Lung (tissue), 12 donors: ENCODE data around the gene ADCY1. TPM values are rescaled to one million over a fixed set of nuclear protein-coding genes. Genes with fewer than 3 reads are reported as not detected.
A peak's percentile ranks its signal among the peaks of the same experiment; 100 is the strongest.

Source experiments
- ATAC-seq: fragments of 200-7000 bp; cut with Tn5 transposase; one replicate; pipeline ENCODE4 v1.9.1; 2020; ENCODE audit warnings: moderate number of reproducible peaks; ENCODE audit not compliant: insufficient read depth, low FRiP score
- DNase-seq, 3 donors: peaks; one replicate each; pipeline ENCODE4 v3.0.0-alpha.2; 2013 to 2017
- H3K27ac ChIP-seq, 2 donors: one replicate each; pipeline ENCODE4 v1.5.1; 2013; ENCODE audit warnings: mild to moderate bottlenecking in 2 of 2, moderate library complexity in 2 of 2, control low read depth in 1 of 2, inconsistent platforms in 1 of 2, low read depth in 1 of 2, low read length in 1 of 2
- H3K27me3 ChIP-seq, 3 donors: one replicate each; pipeline ENCODE4 v1.5.1; 2013; ENCODE audit warnings: low read length in 2 of 3; ENCODE audit not compliant: control insufficient read depth in 3 of 3, insufficient read depth in 3 of 3
- H3K36me3 ChIP-seq, 4 donors: one replicate each; pipeline ENCODE4 v1.5.1; 2013; ENCODE audit warnings: low read length in 4 of 4, mild to moderate bottlenecking in 1 of 4, moderate library complexity in 1 of 4; ENCODE audit not compliant: control insufficient read depth in 4 of 4, insufficient read depth in 4 of 4
- H3K4me1 ChIP-seq, 5 donors: one replicate each; pipeline ENCODE4 v1.5.1; 2013; ENCODE audit warnings: low read length in 5 of 5, mild to moderate bottlenecking in 2 of 5, moderate library complexity in 1 of 5; ENCODE audit not compliant: control insufficient read depth in 5 of 5, insufficient read depth in 5 of 5
- H3K4me3 ChIP-seq: one replicate; pipeline ENCODE4 v1.5.1; 2013; ENCODE audit warnings: mild to moderate bottlenecking, control low read depth, moderate library complexity
- H3K9ac ChIP-seq, 2 donors: one replicate each; pipeline ENCODE4 v1.5.1; 2013; ENCODE audit warnings: low read length in 2 of 2, control low read depth in 1 of 2; ENCODE audit not compliant: insufficient read depth in 1 of 2
- H3K9me3 ChIP-seq, 4 donors: one replicate each; pipeline ENCODE4 v1.5.1; 2013; ENCODE audit warnings: low read length in 3 of 4, mild to moderate bottlenecking in 1 of 4, moderate library complexity in 1 of 4; ENCODE audit not compliant: control insufficient read depth in 4 of 4, insufficient read depth in 3 of 4
- CTCF ChIP-seq: IDR thresholded peaks from 2 replicates; pipeline ENCODE4 v1.5.1; 2012; ENCODE audit warnings: mild to moderate bottlenecking; ENCODE audit errors: control extremely low read depth, extremely low read depth
- WGBS, 2 donors: extraction: QIAGEN DNeasy Blood & Tissue Kit; methylation state at CpG; one replicate each; pipeline ENCODE4 v1.1.7; 2013; 5-methylcytosine and 5-hydroxymethylcytosine counted together
- polyA plus RNA-seq, 2 donors: library from polyadenylated mRNA; stranded (reverse); fragments of 200-250 nt; gene quantifications; one replicate each; pipeline ENCODE4 v1.2.1, GENCODE V29; 2013
- total RNA-seq, 2 donors: library from RNA; depleted of rRNA in 1 of 2; stranded (reverse); fragments of >200 nt in 1 of 2; gene quantifications; one replicate each; pipeline ENCODE4 v1.2.1, GENCODE V29; 2014 to 2021
- donor health status: control.
- donor health status: control.
- donor health status: Bipolar disorder and iron deficiency.
- donor health status: healthy.
- donor health status: DM: yes; HTN: yes; CAD: no.

The ADCY1 gene
- total and polyA plus RNA-seq, 4 donors, result 0.14 to 1.8 (median 0.28) TPM

- DNase-seq (no peak), ATAC-seq (no peak)
- Histone ChIP-seq H3K9me3 (no peaks in the 10 kb centered on the region), H3K4me1 (no peaks in the 10 kb centered on the region), H3K36me3 (no peaks in the 10 kb centered on the region), H3K27me3 (no peaks in the 10 kb centered on the region), H3K4me3 (no peak overlapping the region), H3K27ac (no peak overlapping the region), H3K9ac (no peak overlapping the region)
- TF ChIP-seq CTCF, result no peak
- WGBS, 2 donors, result 98 to 100% methylated on average over 1 of the region's 1 CpG
Measured at GRCh38 chr7:45631569-45631968, 57.4 kb downstream of the ADCY1 start.

GRCh38 chr7:45636733-45637132 lies 62.6 kb downstream of the ADCY1 start:
- Histone ChIP-seq H3K27ac (no peak overlapping the region), H3K9ac (no peak overlapping the region), H3K36me3 (no peaks in the 10 kb centered on the region), H3K9me3 (no peaks in the 10 kb centered on the region), H3K4me1 (no peaks in the 10 kb centered on the region), H3K4me3 (no peak overlapping the region), H3K27me3 (no peaks in the 10 kb centered on the region)
- 92 to 97% methylated on average over 3 of the region's 3 CpGs for WGBS, 2 donors
- no peak for TF ChIP-seq CTCF
- DNase-seq, result no peak
- ATAC-seq, result no peak

GRCh38 chr7:45638916-45639315 lies 64.7 kb downstream of the ADCY1 start:
- Histone ChIP-seq H3K4me1 (no peaks in the 10 kb centered on the region), H3K27ac (no peak overlapping the region), H3K36me3 (no peaks in the 10 kb centered on the region), H3K4me3 (no peak overlapping the region), H3K9ac (no peak overlapping the region), H3K9me3 (no peaks in the 10 kb centered on the region), H3K27me3 (no peaks in the 10 kb centered on the region)
- WGBS, 2 donors, result 67 to 84% methylated on average over 2 of the region's 2 CpGs
- no peak for TF ChIP-seq CTCF
- peak in 1 of 3 donors; percentile 6 for DNase-seq
- ATAC-seq, result no peak

- no peak overlapping the region for H3K27ac ChIP-seq
- TF ChIP-seq CTCF, result no peak
- DNase-seq, result no peak
- no peak overlapping the region for H3K4me3 ChIP-seq
- no peaks in the 10 kb centered on the region for H3K9me3 ChIP-seq
- no peak for ATAC-seq
- WGBS, 2 donors, result 76 to 78% methylated on average over 1 of the region's 1 CpG
- H3K36me3 ChIP-seq, result no peaks in the 10 kb centered on the region
- no peak overlapping the region for H3K9ac ChIP-seq
- peaks cover 0 to 13% (median 0%) of the 10 kb centered on the region in 5 donors for H3K4me1 ChIP-seq
- no peaks in the 10 kb centered on the region for H3K27me3 ChIP-seq
Measured at GRCh38 chr7:45642044-45642443, 67.9 kb downstream of the ADCY1 start.
